ENCODE measurements around the gene ACKR2. TPM values are rescaled to one million over a fixed set of nuclear protein-coding genes. Genes with fewer than 3 reads are reported as not detected.

The ACKR2 gene
- total RNA-seq, 1 donor from 2014 or later, result 0.41 TPM

Other genes with a start within 250 kb of the ACKR2 start
- gene SEC22C, start 227.5 kb upstream of the ACKR2 start, total RNA-seq, result 67.1 and 72.9 TPM in 2 replicates
- gene SS18L2, start 218.6 kb upstream of the ACKR2 start, total RNA-seq, result 28.3 and 33.2 TPM in 2 replicates
- gene NKTR, start 208.8 kb upstream of the ACKR2 start, total RNA-seq, result 23.0 and 73.9 TPM in 2 replicates
- 19.1 and 24.3 TPM in 2 replicates for gene ZBTB47, start 155.7 kb upstream of the ACKR2 start, total RNA-seq
- gene KLHL40, start 123.9 kb upstream of the ACKR2 start, total RNA-seq, result not detected in 2 replicates
- gene HHATL, start 106.6 kb upstream of the ACKR2 start, total RNA-seq, result not detected in 2 replicates
- 0.47 and 1.5 TPM in 2 replicates for gene CCDC13, start 36.2 kb upstream of the ACKR2 start, total RNA-seq
- gene HIGD1A, start 5.0 kb upstream of the ACKR2 start, total RNA-seq, result 107 and 118 TPM in 2 replicates
- gene CYP8B1, start 66.4 kb downstream of the ACKR2 start, total RNA-seq, result not detected in 2 replicates
- 0.63 and 1.5 TPM in 2 replicates for gene ZNF662, start 96.7 kb downstream of the ACKR2 start, total RNA-seq
- not detected in 2 replicates for gene GASK1A, start 169.9 kb downstream of the ACKR2 start, total RNA-seq

Measured in glomerular endothelial cell (primary cell).